Choroid plexus epithelial cell (primary cell): ENCODE measurements around the gene BUB3.

Source experiments
- DNase-seq: peaks from one replicate; pipeline ENCODE4 v3.0.0-alpha.2; 2010; ENCODE audit warnings: low read depth
- H3K4me3 ChIP-seq: 2 replicates; pipeline ENCODE4 v1.5.1; 2011; ENCODE audit warnings: low read depth, mild to moderate bottlenecking, control low read depth, low read length, moderate library complexity
- TF ChIP-seq, protein P1 (sequence below): conservative IDR thresholded peaks from 2 replicates; pipeline ENCODE4 v1.5.1; 2011; ENCODE audit warnings: low read depth, mild to moderate bottlenecking, control low read depth, inconsistent platforms, low read length, moderate library complexity

The BUB3 gene

DNA sequence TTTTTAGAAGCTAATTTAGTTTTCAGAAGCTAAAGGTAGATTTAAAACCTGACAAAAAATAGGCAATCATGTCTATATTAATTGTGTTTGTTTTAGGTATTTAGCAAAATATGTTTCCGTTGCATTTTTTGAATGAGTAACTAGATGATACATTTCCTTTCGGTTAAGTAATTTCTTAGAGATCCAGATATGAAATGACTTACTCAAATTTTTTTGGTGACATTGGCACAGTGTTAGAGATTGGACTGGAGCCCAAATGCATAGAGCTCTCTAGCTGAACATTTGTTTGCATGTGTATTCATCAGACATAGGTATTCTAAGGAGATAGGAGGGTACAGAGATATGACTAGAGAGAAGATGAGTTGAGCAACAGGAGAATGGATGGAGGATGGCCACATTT lies 1.9 kb downstream of the BUB3 start:
- peak; percentile 29 for DNase-seq
- H3K4me3 ChIP-seq, result no peak overlapping the region
- TF ChIP-seq, protein P1, sequence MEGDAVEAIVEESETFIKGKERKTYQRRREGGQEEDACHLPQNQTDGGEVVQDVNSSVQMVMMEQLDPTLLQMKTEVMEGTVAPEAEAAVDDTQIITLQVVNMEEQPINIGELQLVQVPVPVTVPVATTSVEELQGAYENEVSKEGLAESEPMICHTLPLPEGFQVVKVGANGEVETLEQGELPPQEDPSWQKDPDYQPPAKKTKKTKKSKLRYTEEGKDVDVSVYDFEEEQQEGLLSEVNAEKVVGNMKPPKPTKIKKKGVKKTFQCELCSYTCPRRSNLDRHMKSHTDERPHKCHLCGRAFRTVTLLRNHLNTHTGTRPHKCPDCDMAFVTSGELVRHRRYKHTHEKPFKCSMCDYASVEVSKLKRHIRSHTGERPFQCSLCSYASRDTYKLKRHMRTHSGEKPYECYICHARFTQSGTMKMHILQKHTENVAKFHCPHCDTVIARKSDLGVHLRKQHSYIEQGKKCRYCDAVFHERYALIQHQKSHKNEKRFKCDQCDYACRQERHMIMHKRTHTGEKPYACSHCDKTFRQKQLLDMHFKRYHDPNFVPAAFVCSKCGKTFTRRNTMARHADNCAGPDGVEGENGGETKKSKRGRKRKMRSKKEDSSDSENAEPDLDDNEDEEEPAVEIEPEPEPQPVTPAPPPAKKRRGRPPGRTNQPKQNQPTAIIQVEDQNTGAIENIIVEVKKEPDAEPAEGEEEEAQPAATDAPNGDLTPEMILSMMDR, result no peak

DNA sequence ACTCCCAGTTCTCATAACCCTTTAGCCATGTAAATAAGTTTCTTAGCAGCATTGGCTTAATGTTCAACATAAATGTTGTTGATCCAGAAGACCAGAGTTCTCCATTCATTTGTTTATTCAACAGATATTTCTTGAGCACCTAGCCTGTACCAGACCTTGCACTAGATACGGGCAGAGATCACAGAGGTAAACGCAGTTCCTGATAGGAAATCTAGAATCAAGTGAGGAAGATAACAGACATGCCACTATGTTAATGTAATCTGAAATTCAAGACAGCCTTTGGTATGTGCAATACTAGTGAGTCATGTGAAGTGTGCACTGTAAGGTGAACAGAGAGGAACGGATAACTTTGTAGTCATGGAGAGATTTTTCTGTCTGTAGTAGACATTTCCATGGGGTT lies 3.0 kb downstream of the BUB3 start:
- TF ChIP-seq, protein P1, result no peak
- H3K4me3 ChIP-seq, result no peak overlapping the region
- peak; percentile 80 for DNase-seq

DNA sequence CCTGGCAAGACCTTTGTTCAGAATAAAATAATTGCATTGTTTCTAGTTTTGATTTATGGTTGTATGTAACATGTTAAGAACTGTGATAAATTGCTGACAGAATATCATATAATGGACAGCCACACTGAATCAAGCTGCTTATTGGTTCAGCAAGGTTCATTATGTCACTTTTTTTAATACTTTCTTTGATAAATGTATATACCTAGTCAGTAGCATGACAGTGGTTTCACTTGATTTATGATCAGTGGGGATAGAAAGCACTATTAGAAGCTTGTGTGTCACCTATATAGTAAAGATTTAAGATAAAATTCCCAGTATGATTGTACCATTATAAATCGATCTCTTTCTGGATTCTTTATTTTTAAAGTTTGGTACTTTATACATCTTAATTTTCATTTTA lies 4.5 kb downstream of the BUB3 start:
- no peak overlapping the region for H3K4me3 ChIP-seq
- TF ChIP-seq, protein P1, result no peak
- DNase-seq, result no peak

DNA sequence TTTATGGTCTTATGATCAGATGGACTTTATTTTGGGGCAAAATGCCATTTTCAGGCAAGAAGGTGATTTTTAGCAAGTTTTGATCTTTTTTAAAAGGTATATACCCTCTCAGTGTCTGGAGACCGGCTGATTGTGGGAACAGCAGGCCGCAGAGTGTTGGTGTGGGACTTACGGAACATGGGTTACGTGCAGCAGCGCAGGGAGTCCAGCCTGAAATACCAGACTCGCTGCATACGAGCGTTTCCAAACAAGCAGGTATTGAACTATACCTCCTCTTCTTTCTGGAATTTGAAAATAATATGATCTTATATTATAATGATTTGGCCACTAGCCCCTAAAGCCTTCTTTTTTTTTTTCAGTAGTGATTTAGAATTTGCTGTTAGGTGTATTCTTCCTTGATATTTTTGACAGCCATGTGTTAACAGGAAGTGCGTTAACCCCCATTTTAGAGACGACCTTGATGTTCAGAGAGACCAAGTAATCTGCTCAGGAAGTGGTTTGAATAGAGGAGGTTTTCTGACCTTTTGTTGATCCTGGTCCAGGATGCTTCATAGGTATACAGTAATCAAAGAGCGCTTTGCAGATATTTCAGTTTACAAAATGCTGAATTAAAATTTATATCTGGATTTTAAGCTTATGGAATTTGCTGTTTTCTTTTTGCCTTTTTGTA lies 6.2 kb downstream of the BUB3 start:
- DNase-seq, result no peak
- no peak overlapping the region for H3K4me3 ChIP-seq
- TF ChIP-seq, protein P1, result no peak

DNA sequence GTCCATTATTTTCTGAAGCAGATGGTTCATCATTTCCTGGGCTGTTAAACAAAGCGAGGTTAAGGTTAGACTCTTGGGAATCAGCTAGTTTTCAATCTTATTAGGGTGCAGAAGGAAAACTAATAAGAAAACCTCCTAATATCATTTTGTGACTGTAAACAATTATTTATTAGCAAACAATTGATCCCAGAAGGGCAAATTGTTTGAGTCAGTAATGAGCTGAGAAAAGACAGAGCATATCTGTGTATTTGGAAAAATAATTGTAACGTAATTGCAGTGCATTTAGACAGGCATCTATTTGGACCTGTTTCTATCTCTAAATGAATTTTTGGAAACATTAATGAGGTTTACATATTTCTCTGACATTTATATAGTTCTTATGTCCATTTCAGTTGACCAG lies 10.1 kb downstream of the BUB3 start:
- H3K4me3 ChIP-seq, result no peak overlapping the region
- no peak for DNase-seq
- TF ChIP-seq, protein P1, result no peak

DNA sequence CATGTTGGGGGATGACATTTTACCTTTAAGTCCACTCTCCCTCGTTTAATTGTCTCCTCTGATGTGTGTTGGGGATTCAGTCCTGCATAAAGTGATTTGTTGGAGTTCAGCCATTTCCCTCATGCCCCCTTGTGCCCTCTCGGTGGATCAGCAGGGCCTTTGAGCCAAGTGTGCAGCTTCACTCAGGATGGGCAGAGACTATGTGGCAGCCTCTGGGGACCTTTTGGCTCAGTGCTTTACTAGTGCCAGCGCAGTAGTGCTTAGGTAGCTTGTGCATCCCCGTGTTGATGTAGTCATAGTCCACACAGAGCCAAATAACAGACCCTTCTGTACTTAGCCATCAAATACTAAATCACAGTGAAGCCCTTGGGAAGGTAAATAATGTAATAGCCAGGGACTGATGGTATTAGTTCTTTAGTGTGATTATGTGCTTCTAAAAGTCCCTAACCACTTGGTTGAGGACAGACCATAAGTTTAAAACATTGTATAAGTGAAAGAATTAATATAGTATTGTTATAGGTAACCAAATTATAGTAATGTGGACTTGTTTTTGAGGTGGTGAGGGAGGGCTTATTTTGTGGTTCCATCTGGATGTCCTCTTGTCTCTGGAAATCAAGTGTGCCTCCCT lies 11.4 kb downstream of the BUB3 start:
- TF ChIP-seq, protein P1, result no peak
- DNase-seq, result no peak
- H3K4me3 ChIP-seq, result no peak overlapping the region

DNA sequence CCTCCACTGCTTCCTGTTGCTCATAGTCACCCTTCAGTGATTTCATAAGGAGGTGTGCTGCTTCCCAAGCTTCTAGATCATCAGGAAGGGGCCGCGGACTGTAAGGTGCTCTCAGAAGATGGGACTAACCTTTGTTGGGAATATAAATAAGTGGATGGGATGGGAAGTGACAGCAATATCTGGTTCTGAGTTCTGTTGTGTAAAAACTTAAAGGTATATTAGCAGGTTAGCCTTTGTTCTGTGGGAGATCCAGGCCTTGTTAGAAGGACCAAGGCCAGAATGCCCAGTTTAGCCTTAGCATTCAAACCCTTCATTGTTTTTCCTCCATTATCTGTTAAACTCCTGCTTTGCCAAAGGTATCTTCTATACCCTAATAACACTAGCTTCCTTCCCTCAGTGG lies 12.4 kb downstream of the BUB3 start:
- TF ChIP-seq, protein P1, result no peak
- no peak for DNase-seq

More for the DNA sequence above, 12.4 kb downstream of the BUB3 start:
- H3K4me3 ChIP-seq, result no peak overlapping the region
